GM12873 (cell line): ENCODE data around the gene RTL1.

ENCODE experiments used
- CTCF ChIP-seq: IDR thresholded peaks from 2 replicates; pipeline ENCODE4 v1.5.1; 2012; ENCODE audit warnings: low read depth, mild to moderate bottlenecking, moderate library complexity, low read length, control low read depth; ENCODE audit not compliant: insufficient read depth; ENCODE audit errors: missing control alignments

RTL1 gene

DNA sequence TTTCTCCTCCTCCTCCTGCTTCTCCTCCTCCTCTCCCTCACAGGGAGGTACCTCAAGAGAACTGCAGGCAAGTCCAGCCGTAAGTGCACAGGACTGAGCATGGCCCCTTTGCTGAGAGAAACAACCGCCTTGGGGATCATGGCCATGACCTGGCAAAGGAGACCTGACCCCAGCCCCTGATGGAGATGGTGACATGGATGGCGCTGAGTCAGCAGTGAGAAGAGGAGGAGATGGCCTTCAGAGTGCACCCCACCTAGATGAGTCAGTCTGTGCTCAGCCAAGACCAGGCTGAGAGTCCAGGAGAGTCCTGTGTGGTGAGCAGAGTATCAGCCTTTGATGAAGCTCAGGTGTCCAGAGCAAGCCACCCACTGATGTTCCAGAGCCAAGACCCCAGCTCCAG, 41.2 kb downstream of the RTL1 start:
- no peak for TF ChIP-seq CTCF

DNA sequence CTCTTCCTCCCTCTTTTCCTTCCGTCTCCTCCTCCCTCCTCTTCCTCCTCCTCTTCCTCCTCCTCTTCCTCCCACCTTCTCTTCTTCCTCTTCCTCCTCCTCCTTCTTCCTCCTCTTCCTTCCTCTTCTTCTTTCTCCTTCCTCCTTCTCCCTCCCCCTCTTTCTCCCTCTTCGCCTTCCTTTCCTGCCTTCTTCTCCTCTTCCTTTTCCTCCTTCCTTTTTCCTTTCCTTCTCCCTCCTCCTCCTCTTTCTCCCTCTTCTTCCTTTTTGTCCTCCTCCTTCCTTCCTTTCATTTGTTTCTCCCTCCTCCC, 41.6 kb downstream of the RTL1 start:
- TF ChIP-seq CTCF: no peak

DNA sequence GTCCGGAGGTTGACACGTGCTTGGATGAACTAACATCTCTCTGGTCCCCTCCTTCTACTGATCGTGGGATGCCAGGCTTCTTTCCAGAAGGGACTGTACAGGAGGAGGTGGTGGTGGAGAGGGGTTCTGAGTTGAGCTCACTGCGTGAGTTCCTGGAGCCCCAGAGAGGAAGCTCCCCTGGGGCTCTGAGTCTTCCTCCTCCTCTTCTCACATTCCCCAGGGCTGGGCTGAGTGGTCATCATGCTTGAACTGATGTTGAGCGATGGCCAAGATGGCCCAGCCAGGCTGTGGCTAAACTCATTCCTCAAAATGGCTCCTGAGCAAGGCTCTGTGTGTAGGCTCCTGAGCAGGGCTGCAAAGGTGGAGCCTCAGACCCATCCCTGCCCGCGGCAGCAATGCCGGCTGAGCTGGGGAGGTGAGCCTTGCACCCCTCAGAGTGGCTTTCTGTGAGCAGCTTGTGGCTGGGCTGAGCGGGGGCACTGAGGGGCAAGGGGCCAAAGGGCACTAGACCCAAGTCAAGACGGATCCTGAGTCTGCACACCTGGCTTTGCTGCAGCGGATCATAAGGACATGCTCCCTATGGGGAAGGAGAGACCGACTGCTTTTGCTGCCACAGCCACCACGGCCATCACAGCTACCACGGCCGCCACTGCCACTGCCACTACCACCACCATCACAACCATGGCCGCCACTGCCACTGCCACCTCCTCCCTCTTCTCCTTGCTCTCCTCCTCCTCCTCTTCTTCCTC, 42.2 kb downstream of the RTL1 start:
- no peak for TF ChIP-seq CTCF

DNA sequence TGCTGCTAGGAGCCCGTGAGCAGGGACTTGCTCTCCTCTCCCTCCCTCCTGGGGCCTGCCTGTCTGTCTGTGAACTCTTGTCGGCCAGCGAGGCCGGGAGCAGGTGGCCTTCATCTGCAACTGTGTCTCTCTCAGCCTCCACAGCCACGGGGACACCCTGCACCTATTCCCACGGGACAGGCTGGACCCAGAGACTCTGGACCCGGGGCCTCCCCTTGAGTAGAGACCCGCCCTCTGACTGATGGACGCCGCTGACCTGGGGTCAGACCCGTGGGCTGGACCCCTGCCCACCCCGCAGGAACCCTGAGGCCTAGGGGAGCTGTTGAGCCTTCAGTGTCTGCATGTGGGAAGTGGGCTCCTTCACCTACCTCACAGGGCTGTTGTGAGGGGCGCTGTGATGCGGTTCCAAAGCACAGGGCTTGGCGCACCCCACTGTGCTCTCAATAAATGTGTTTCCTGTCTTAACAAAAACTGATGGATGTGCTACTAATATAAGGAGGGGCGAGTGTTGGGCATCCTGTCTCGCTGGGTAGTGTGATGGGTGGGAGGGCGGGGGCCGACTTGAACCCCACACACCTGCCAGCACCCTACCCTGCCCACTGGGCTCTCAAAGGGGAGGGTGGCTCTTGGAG, 42.9 kb downstream of the RTL1 start:
- TF ChIP-seq CTCF: no peak

GRCh38 chr14:100859781-100860180, 43.7 kb downstream of the RTL1 start:
- TF ChIP-seq CTCF: no peak

DNA sequence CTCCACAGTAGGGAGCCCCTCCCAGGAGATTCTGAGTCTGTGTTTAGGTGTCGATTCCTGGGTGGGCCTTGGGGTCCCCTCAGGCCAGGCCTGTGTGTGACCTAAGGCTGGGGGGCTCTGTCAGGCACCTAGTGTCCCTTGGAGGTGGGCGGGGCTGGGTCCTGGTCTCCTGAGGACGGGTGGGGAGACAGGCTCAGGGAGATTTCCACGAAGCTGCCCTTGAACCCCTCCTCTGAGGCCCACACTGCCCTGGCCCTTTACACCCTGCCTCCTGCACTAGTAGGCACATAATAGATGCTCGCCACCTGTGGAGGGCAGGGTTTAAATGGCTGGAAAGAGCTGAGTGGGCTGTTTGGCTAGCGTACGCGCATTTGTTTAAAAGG, 44.7 kb downstream of the RTL1 start:
- no peak for TF ChIP-seq CTCF

GRCh38 chr14:100857923-100858837, 45.3 kb downstream of the RTL1 start:
- no peak for TF ChIP-seq CTCF
